ENCODE results near the gene SPRY1.
A peak's percentile ranks its signal among the peaks of the same experiment; 100 is the strongest.

Gene SPRY1, protein sequence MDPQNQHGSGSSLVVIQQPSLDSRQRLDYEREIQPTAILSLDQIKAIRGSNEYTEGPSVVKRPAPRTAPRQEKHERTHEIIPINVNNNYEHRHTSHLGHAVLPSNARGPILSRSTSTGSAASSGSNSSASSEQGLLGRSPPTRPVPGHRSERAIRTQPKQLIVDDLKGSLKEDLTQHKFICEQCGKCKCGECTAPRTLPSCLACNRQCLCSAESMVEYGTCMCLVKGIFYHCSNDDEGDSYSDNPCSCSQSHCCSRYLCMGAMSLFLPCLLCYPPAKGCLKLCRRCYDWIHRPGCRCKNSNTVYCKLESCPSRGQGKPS

DNA sequence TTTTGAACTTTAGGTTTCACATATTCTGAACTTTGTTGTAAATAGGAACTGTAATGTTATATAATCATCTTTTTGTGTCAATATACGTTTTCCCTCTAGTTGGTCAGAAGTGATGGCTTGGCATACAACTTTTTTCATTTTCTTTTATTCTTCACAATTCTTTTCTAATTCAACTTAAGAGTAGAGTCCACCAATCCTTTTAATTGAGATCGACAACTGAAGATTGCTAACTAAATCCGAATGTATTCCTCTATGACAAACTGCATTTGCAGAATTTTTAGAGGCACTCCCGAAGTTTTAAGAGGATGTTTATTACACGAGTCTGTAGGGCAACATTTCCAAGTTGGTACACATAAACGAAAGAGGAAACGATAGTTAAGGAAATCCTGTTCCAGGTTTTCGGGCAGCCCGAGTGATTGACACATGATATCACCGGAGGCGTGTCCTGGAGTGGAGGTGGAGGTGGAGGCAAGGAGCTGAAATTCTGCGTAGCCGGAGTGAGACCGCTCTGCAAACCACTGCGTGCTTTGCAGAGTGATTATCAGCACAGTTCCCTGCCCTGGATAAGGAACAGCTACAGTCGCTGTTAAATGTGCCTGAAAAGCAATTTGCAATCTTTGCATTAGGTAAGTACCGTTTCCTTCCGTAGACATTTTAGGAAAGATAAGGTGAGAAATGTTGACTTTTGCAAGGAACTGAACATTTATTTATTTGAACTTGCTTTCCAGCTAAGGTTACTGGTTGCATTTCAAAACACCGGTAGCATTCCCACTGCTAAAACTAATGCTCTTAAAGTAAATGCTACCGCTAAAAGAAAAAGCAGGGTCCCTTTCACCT, at the start of gene SPRY1:
SPRY1 (plus strand) TSS at position 489 of the 837 bp plus-strand sequence. CDS start 4,797 bp downstream, outside the sequence.
- peak; percentile 74 for DNase-seq

DNA sequence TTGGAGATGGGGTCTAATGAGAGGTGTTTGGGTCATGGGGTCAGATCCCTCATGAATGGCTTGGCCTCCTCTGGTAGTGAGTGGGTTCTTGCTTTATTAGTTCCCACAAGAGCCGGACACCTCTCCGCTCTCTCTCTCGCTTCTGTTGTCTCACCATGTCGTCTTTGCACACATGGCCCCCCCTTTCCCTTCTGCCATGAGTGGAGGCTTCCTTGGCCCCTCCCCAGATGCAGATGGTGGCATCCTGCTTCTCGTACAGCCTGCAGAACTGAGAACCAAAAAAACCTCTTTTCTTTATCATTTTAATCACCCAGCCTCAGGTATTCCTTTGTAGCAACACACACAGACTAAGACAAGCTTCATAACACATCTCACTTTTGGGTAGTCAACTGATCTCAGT, 49.6 kb upstream of the SPRY1 start:
- no peak for DNase-seq

DNA sequence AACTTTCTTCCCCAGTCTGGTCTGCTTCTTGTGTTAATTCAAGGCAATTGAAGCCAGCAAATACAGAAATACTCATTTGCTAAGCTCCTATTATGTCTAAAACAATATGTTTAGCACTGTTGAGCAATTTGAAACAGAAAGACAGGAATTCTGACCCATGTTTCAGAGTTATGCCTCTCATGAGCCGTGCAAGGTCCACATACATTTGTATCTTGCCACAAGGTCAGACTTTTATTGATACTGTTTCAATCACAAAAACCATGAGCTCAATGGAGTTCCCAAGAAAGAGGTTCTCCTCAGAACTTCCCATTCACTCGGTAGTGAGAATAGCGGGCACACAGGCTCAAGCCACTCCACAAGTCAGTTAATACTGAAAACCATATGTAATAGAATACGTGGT, 47.6 kb upstream of the SPRY1 start:
- no peak for DNase-seq

DNA sequence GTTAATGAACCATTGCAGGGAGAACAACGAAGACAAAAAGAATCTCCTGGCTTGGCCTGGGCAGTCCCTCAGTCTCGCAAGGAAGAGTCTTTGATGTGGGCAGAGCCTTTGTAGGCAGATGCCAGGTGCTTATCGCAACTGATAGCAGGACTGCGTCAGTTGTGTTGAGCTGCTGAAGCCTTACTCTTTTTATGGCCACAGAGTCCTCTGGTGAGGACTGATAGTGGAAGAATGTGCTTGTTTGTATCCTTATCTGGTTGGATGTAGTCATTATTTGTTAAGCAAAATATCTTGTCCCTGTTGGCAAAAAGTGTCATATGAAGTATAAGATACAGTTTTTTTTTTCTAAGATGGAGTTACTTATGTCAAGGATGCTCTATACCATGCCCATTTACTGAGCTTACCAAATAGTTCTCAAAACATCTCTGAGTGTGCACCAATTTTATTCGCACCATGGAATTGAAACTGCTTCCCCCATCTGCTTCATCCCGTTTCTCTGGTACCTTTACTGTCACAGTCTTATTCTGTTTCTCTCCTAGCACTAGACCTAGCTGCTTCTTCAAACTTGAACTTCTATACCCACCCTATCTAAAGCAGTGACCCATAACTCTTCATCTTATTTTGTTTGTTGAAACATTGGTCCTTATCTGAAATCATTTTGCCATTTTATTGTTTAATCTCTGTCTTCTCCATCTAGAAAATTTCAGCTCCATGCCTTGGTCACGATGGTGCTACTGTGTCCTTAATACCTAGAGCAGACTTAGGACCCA, 47.0 kb upstream of the SPRY1 start:
- DNase-seq, result no peak

DNA sequence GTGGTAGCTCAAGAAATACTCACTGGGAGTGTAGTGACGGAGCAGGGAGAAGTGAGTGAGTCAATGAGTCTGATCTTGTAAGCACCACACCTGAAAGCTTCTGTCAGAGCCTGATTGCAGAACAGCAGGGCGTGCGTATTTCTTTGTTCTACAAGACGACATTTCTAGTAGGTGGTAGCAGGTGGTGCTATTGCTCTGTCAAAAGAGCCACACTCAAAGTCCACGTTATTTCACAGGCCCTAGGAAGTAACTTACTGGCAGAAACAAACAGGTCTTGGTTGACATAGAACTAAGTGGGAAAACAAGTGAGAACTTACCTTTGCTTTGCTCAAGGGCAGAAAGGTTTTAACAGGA, 46.4 kb upstream of the SPRY1 start:
- no peak for DNase-seq

DNA sequence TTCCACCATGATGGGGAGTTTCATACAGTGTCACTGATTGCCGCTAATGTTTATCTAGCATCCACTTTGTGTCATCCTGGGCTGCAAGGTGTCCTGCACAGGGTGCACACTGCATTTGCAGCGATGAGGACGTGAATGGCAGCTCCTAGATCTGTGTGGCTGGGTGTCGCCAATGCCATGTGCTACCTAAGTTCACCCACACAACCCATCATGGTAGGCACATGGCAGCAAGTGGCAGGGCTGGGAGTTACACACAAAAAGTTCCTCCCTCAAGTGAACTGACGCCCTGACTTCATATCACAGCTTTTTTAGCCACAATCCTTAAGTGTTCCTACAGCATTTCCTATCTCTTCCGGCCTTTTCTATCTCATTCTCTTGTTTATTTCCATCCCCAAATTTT, 45.9 kb upstream of the SPRY1 start:
- no peak for DNase-seq

DNA sequence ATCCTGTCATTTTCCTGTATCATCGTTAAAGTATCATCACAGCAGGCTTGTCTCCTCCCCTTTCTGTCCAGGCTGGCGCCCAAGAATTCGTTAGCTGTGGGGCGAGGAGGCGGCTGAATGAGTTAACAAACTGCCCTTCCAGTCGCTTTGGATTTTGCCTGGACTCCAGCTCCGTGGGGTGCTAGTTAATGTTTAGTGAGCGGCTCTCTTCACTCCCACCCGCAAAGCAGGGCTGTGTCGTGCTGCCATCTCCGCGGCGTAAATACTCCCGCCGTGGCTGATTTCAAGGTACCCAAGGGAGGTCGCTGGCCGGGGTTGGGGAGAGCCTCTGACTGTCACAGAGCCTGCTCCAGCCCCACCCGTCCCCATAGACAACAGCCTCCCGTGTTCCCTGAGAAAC, 44.9 kb upstream of the SPRY1 start:
- no peak for DNase-seq

DNA sequence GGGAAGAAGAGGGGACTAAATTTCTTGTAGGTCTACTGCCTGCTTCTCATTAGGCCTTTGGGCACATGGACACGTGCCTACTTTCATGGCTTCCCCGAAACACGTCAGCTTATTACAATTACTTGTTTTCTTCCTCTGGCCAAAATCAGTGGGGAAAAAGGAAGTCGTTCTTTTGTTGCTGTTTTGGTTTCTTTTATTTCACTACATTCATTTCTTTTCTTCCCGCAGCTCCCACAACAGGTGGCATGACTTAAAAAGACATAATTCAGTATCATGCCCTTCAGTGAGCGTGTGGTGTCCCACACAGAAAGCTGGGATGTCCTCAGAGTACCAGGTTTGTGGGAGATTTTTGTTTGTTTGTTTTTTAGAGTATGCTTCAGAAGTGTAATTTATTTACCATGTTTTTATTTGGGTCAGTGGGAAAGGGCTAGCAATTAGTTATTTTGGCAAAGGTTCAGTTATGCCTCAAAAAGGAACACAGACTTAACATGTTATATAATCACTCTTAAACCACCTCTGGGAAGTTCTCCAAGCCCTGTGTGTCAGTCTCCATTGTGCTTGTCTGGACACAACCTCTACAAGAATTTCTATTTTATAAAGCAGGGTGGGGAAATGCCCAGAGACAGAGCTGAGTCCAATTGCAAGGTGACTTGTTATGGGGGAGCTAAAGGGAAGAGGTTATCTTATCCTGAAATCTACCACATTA, 44.2 kb upstream of the SPRY1 start:
- no peak for DNase-seq

DNA sequence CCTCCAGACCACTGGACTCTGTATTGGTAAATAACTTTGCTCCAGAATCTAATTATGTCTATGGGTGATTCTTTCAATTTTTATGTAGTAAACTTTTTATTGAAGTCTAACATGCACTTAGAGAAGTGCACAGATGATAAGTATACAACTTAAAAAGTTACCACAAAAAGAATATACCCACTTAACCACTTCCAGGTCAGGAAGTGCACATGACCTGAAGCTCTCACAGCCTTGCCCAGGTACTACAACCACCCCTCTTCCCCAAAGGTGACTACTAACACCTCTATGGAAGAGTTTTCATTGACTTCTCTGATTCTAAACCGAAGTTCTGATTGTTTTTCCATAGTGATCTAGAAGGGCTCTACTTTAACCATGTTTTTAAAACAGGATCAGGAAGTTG, 43.6 kb upstream of the SPRY1 start:
- DNase-seq, result no peak

DNA sequence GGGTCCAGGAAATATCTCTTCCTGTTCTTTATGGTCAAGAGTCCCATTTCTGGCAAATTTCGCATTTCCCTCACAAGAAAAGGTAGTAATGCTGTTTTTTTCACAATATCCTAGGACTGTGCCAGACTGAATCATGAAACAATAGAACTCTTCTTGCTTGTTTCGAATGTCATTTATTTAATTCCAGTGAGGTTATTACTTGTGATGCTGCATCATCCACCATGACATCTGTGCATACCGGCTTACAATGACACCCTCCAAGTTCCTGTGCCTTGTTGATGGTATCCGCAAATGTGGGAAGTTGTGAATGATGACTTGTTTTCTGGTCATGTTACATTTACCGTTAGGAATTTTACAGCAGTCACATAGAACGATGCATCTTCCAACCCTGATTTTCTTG, 42.9 kb upstream of the SPRY1 start:
- DNase-seq, result no peak

DNA sequence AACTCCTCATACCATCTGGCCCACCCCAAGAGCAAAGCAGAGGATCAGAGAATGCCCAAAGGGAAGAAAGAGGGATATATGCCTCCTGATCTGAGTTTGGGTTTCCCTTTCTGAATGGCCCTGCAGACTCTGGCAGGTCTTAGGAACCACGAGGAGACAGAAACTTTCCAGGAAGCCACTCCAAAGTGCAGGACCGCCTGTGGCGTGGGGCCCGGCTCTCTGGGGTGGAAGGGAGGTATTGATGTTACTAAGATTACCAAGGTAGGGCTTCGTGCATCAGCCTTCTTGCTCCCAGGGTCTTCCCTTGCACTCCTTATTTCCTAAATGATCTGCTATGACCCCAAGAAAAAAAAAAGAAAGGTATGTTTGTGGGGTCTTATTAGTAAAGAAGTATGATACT, 41.9 kb upstream of the SPRY1 start:
- no peak for DNase-seq

DNA sequence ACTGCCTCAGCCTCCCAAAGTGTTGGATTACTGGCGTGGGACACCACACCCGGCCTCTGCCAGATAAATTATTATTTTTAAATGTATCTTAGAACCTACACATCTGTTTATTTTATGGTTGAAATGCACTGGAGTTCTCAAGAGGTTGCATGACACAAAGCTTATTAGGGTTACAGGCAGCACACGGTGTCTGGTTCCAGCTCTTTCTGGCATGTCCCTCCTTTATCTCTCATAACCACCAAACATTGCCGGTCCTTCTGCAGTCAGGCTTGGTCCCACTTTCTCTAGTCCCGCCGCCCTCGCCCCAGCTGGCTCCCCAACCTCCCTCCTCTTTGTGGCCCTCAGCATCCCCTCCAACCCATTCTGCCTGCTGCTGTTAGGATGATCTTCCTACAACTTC, 39.7 kb upstream of the SPRY1 start:
- DNase-seq, result no peak

DNA sequence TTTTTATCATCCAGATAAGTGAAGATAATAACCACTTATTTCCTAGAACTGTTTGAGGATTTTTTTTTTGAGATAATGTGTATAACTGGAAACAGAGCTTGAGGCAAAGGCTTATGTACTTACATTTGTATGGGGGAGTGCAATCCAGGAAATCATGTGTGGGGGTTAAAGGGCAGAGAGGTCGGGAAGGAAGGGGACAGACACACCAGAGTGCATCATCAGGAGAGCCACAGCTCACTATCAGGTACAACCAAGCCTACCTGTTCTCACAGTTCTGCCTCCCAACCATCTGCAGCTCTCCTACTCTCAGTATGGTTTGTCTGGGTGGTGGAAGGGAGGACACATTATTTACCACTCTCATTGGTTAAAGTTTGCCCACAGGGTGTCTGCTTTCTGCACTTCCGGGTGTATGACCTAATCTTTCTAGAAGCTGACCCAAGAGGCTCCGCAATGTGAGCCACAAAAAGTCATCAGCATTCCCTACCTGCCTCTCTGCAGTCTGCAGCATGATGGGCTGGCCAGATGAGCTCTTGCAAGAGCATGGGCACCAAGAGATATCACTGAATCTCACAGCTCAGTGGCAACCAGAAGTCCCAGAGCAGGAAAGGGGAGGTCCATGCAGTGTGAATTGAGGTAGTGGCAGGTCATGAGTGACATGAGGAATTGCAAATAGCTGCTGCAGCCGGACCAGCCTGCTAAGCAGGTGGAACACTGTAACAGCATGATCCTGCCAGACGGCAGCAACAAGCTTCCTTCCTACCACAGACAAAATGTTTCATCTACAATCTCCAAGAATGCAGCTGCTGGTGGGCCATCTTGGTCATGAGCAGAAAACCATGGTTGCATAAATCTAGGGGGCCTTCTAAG, 36.9 kb upstream of the SPRY1 start:
- no peak for DNase-seq

DNA sequence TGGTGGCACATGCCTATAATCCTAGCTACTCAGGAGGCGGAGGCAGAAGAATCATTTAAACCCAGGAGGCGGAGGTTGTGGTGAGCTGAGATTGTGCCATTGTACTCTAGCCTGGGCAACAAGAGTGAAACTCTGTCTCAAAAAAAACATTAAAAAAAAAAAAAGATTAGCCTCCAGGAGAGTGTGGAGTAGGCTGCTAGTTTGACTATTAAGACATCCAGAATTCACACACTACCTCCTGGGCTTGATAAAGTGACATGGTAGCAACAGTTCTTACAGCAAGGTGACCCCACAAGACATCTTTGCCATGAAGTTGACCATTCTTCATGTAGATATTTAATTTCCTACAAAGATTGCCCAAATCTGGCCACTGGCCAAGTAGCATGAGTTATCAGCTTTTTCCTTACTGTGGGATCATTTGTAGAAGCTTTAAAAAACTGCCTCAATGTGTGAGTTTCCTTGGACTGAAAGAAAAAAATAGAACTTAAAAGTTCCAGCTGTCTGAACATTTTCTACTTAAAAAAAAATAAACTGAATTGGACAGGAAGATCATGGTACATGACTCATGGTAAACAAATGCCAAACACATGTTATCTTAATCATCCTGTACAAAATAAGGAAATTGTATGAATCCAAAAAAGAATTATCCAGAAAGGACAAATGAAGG, 35.3 kb upstream of the SPRY1 start:
- no peak for DNase-seq

DNA sequence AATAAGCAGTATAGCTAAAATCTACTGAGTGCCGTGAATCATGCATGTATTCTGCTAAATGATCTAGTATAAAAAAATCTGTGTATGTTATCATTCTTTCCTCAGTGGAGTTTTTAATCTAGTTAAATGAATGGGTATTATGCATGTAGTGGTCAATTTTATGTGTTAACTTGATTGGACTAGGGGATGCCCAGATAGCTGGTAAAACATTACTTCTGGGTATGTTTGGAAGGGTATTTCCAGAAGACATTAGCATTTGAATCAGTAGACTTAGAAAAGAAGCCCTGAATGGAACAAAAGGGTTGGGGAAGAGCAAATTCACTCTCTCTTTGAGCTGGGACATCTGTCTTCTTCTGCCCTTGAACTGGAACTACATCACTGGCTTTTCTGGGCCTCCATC, 34.5 kb upstream of the SPRY1 start:
- no peak for DNase-seq

DNA sequence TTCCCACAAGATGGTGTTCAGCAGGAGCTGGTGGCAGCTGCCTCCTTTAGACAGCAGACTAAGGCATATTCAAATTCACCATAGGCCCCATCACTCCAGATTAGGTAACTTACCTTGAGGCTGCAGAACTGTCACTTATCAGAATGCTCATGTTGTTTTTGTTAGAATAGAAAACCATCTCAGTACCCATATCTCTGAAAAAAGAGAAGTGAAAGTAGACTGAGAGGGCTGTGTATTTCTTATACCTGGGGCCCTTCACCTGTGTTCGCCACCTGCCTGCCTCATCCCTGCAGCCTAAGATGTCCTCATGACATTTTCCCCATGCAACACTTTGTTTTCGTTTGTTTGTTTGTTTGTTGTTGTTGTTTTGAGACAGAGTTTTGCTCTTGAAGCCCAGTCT, 32.9 kb upstream of the SPRY1 start:
- DNase-seq, result no peak

DNA sequence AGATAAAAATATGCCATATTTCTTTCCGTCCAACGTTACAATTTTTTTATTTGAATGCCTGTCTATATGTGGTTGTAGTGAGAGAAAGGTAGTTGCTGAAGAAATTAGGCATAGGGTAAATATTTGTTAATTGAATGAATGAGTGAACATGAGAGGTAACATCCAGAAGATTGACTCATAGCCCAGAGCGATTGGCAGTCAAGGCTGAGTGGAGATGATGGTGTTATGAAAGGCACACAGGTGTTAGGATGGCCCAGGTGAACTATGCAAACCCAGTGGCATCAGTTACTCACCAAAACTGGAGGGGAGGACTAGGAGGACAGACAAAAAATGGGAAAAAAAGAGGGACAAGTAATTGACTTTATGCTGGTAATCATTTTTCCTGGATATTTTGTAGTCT, 31.7 kb upstream of the SPRY1 start:
- no peak for DNase-seq

DNA sequence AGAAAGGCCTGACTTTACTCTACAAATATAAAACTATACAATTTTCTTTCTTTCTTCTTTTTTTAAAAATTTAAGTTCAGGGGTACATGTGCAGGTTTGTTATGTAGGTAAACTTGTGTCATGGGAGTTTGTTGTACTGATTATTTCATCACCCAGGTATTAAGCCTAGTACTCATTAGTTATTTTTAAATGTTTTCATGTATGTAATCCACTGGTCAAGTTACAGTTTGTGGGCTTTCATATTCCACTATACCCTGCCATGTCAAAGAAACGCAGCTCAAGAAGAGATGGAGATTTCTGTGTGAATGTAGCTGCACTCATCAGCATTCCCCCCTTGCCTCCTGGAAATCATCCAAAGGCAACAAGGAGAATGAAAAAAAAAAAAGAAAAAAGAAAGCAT, 31.2 kb upstream of the SPRY1 start:
- no peak for DNase-seq

DNA sequence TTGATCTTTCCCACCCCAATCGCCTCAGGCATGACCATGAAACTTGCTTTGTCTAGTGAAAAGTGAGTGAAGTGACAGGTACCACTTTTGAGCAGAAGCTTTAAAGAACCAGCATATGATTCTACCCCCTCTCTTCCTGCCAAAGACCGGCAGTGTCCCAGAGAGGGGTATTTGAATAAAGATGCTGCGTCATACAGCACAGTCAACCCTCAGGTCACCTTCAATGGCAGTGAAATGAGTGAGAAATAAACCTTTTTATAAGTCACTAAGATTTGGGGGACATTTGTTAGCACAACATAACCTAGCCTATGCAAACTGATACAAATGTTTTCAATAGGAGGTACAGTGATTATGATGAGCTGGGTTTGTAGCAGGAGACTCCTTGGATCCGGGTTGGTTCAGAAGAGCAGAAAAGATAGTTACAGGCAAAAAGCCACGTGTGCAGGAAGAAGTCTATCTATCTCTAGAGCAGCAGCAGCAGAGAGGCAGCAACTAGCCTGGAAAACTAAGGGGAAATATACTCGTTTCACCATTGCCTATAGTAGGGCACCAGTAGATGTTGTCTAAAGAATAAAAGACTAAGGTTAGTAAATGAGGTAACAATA, 30.3 kb upstream of the SPRY1 start:
- no peak for DNase-seq

DNA sequence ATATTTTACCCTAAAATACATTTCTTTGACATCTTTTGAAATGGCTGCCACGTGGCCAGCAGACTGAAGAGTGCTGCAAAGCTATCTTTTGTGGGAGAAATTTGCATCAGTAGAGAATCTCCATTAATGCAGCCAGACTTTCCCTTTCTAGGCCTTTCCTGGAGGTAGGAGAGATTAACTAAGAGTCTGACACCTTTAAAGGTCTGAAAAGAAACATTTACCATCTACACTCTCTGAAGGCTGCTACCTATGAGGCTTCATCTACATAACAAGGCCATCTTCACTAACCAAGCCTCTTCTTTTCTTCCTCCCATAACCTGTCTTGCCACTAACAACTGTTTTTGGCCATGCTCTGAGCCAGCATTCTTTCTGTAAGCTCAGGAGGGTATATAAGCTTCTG, 17.8 kb upstream of the SPRY1 start:
- DNase-seq, result no peak

DNA sequence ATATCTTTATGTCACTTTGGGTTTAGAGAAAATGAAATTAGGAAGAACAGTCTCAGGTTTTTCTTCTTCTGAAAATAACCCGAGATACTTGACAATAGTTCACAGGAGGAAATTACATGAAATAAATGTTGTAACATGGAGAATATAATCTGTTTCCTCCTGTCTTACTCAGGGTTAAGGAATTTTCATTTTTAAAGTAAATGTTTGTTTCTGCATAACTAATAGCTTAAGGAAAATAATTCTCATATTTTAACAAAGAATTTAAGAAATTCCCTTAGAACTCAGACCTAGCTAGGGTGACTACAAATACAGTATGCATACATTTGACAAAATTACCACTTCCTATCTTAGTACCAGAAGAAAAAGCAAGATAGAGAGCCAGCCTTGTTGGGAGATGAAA, 17.2 kb upstream of the SPRY1 start:
- no peak for DNase-seq
